NCI-H82 (cell line): ENCODE results near the gene MIAT.
"Not testable (repeated sequence)": the region's sequence is repeated elsewhere in the genome, so short reads cannot be mapped to it uniquely, and the experiment has no call there.

Experiments
- DNase-seq: peaks from one replicate; lab custom pipeline; 2025; lab: John Stamatoyannopoulos, UW

The MIAT gene

DNA sequence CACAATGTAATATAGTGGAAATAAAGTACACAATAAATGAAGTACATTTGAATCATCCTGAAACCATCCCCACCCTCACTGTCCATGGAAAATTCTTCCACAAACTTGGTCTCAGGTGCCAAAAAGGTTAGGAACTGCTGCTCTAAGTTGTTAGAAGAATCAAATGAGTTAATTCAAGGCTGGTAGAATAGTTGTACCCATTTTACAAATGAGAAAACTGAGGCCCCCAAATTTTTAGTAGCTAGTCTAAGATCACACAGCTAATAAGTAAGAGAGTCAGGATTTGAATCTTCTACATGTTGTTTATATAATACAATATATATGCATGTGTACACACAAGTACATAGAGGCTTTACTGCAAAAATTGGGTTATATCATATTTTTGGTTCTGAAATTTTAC, 43.1 kb downstream of the MIAT start:
- DNase-seq: no peak

DNA sequence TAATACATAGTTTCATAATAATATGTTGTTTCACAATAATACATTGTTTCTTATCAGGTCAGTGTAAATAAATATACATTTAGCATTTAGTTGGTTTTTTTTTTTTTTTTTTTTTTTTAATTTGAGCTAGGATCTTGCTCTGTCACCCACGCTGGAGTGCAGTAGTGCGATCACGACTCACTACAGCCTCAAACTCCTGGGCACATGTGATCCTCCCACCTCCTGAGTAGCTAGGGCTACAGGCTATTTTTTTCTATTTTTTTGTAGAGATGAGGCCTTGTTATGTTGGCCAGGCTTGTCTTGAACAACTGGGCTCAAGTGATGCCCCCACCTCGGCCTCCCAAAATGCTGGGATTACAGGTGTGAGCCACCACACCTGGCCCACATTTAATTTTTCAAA, 43.5 kb downstream of the MIAT start:
- DNase-seq: no peak

DNA sequence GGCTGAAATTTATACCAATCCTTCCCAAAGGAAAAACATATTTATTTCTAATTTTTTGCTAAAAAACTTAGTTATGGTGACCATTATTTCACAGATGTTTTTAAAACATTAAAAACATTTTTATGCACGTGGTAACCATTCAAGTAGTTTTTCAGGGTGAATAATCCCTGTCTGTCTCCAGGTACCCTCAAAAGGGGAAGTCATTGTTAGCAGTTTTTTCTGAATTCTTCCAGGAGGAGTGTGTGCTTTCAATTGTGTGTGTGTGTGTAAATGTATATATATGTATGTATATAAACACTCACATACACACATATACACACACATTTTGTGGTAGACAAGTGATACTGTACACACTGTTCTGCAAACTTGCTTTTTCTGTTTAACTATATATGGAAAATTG, 43.9 kb downstream of the MIAT start:
- DNase-seq: no peak

DNA sequence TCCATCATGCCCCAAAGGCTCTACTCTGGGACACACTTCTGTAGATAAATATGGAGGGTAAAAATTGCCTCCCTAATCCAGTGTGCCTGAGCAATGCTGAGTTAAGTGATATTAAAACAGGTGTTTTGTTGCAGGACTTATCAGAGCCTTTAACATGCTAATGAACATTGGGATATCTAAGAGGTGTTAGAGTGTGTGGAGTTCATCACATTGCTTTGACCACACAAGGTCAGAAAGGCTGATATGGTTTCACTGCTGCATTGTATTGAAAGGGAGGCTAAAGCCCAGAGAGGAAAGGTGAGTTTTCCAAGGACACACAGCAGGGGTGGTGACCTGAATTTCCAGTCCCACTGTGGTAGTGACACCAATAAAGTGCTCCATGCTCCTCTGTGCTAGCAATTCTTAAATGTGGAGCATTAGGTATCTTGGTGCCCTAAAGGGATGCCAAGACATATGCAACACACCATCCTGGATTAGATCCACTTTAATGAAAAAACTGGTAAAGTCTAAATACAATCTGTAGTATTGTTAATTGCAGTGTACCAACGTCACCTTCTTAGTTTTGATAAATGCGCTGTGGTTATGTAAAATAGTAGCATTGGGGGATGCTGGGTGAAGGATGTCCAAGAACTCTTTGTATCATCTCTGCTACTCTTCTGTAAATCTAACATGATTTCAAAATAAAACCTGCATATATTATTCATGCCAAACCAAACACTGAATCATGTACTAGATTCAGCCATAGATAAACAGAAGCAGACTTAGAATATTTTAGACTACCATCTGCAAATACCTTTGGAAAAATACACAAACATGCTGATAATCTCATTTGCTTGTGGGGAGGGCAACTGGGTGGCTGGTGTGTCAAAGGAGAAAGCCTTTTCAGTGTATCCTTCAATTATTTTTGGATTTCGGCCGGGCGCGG, 45.8 kb downstream of the MIAT start:
- no peak for DNase-seq

DNA sequence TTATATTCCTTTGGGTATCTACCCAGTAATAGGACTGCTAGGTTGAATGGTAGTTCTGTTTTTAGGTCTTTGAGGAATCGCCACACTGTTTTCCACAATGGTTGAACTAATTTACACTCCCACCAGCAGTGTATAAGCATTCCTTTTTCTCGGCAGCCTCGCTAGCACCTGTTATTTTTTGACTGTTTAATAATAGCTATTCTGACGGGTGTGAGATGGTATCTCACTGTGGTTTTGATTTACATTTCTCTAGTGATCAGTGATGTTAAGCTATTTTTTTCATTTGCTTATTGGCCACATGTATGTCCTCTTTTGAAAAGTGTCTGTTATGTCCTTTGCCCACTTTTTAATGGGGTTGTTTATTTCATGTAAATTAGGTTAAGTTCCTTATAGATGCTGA, 48.0 kb downstream of the MIAT start:
- not testable (repeated sequence) for DNase-seq

DNA sequence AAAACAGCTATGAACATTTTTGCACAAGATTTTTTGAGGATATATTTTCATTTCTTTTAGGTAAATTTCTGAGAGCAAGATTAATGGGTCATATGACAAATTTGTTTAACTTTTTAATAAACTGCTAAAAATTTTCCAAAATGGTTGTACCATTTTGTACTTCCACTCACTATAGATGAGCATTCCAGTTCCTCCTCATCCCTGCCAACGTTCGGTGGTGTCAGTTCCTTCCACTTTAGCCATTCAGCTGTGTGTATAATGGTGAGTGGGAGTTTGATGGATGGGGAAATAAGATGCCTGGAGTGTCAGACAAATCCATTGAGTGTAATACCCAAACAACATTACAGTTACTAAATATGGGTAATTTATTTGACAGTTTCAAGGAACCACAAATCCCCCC, 49.7 kb downstream of the MIAT start:
- no peak for DNase-seq

DNA sequence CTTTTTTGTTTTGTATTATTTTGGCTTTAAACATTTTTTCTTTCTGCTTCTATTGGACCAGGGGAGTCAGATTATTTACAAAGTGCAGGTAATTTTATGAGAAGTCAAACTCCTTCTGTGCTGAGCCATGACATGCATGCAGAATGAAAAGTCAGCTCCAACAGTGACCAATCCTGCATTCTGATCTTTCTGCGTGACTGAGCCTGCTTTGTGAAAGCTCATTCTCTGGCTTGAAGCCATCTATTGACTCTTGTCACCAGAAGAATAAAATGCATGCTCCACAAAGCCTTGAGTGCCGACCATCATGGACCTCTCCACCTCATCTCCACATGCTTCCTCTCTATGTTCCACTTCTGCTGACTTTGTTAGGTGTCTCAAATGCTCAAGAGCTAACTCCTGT, 50.2 kb downstream of the MIAT start:
- no peak for DNase-seq

DNA sequence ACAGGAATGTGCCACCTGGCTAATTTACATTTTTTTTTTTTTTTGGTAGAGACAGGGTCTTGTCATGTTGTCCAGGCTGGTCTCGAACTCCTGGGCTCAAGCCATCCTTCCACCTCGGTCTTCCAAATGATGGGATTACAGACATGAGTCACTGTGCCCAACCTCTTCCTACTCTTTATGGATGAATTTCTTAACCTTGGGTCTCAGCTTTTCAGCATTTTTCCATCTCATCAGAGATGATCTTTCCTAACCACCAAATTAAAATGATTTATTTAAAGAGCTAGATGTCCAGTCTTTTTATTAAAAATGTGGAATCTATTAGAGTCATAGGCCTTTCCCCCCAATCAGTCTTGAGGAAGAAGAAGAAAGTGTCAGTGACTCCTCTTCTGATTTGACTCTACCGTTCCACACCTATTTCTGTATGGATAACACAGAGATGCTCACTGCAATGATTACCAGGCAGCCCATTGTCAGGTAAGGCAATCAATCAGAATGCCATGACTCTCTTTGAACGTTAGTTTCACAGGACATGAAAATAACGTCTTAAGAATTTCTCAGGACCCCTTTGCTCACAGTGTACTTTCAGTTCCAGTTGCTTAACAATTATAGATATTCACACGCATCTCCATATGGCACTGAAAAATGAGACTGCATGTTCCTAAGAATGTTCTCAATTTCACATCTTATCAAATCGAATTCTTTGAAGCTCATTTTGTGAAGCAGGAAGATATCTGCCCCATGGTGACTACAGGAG, 51.0 kb downstream of the MIAT start:
- DNase-seq: no peak

DNA sequence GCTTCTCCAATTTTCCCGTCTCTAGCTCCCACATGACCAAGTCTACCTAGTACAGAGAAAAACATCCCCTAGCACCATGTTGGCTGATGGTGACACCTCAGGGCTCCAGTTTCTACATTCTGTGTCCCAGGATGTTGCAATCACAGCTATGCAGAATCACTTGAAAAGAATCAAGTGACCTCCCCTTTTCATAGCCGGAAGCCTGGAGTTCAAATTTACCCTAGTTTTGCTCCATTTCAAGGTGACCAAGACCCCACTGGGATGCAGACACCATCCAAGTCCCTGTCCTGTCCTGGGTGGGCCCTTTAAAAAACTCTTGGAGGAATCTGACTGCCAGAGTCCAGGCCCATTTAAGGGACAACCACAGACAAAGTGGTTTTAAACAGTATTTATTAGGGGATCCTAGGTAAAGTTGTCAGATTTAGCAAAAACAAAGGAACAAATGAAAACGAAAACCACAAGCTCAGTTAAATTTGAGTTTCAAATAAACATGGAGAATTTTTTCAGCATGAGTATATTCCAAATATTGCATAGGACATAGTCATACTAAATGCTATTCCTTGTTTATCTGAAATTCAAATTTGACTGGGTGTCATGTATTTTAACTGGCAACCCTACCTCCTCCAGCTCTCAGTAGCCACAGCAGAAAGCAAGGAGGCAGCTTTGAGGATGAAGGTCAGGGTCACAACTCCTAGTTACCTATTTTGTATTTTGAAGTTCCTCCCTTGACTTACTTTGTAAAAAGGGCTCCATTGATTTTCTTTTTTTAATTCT, 52.4 kb downstream of the MIAT start:
- no peak for DNase-seq

DNA sequence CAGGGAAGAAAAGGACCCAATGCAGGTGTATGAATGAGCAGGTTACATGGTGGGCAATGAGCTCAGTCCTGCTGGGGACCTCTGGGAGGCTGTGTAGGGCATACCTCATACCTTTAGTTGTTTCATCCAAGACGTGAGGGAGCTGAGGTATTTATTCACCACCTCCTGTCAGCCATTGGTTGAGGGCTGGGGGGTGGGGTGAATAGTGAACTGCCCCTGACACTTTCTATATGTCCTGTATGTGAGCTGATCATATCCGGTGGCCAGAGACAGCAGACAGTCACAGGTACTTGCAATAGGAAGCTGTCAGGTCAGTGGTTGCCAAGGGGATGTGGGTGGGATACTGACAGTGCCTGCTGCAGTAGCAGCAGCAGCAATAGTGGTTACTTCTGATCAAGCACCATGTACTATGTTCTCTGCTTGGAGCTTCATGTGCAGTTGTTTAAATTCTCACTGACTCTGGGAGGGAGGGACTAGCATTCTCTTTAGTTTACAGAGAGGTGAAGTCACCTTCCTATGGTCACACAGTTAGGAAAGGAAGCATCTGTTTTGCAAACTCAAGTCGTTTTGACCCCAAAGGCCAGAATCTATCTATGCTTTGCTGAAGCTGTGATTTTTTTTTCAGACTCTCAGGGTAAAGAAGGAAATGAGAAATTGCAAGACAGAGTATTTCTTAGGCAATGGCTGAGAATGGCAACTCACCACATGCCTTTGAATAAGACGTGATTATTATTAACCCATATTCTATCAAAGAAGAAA, 54.0 kb downstream of the MIAT start:
- no peak for DNase-seq

DNA sequence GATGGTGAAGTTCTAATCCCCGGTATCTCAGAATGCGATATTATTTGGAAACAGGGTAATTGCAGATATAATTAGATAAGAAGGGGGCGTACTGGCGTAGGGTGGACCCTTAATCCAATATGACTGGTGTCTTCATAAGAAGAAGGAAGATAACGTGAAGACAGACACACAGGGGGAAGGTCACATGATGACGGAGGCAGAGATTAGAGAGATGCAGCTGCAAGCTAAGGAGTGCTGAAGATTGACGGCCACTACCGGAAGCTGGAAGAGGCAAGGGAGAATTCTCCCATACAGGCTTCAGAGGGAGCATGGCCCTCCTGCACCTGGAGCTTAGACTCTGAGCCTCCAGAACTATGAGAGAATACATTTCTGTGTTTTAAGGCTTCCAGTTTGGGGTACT, 54.8 kb downstream of the MIAT start:
- peak; percentile 47 for DNase-seq

DNA sequence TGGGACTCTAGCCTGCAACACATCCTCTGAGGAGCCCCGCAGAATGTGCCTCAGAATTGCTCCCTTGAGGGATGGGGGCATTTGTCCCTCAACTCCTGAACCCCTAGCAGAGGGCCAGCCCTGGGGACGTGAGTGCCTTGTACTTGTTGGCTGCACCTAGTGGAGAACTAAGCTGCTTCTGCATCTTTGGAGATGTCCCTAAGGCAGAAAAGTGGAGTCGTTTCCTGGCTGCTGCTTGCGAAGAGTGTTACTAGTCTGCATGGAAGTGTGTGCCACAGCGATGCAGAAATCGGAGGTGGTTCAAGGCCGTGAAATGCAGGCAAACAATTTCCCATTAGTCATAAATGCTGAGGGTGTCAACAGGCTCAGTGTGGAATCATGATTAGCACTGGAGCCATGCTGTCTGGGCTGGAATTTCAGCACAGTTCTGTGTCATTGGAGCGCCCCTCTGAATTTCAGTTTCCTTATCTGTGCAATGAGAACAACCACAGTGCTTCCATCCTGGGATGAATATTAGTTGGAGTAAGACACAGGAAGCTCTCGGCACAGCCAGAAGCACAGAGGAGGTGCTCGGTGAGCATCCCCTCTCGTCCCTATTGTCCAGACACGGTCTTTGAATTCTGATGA, 56.5 kb downstream of the MIAT start:
- no peak for DNase-seq

DNA sequence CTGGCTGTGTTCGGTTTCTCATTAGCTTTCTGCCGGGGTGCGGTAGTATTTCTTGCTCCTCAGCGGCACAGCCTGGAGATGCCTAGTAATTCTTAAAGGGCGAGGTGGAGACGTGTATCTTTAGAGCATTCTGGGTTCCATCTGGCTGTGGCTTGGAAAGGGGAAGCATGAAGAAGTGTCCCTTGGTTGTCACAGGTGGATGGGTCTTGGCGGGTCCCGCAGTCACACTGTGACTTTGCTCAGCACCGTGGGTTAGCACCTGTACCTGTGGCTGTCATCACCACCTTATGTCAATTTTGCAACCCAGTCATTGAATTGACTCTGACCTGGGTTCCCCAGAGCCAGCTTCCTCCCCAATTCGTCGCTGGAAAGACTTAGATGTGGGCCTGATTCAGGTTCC, 57.6 kb downstream of the MIAT start:
- DNase-seq: no peak

DNA sequence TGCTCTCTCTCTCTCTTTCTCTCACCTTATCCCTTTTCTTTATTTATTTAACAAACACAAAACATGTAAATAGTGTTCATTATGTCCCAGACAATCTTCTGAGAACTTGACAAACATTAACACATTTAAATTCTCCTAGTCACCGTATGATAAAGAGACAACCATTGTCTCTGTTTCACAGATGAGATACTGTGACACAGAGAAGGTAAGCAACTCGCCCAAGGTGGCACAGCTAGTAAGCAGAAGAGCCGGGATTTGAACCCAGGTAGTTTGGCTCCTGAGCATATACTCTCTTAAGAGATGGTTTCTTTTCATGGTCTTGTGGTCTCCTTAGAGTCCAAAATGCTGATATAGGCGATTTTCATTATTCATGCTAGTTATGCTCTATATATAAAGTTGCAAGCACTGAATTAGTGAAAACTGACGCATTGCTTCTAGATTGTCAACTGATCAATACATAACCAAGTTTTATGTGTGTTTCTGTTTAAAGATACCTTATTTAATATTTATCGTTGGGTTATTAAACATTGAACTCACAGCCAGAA, 58.1 kb downstream of the MIAT start:
- DNase-seq: no peak

DNA sequence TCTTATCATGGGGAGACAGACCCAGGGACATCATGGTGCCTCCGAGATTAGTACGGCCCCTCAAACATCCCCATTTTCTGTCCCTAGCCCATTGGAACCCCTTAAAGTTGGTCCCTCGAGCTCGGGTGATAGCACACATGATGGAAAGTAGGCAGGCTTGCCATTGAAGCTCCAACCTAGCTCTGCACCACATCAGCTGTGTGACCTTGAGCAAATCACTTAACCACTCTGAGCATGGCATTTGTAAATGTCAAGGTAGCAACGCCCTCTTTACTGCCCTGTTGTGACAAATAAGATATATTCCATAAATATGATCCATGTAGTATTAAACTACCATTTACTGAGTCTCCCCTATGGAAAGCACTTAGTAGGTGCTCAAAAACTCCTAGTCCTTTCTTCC, 61.1 kb downstream of the MIAT start:
- DNase-seq: no peak

DNA sequence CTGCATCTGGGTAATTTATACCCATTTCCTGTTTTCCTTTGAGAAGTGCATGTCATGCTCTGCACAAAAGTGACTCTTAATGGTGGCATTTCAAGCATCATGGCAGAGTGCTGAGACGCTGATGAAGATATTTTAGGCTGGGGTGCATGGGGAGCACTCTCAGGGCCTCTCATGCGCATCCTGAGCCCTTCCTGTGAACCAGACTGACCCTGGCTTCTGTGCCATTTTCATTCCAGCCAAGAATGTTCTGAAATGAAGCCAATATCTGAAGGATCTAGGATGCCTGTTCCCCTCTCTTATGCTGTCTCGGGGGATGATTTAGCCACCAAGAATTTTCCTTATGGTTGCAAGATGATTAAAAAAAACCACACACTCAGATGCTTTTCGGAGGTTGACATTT, 61.5 kb downstream of the MIAT start:
- no peak for DNase-seq

DNA sequence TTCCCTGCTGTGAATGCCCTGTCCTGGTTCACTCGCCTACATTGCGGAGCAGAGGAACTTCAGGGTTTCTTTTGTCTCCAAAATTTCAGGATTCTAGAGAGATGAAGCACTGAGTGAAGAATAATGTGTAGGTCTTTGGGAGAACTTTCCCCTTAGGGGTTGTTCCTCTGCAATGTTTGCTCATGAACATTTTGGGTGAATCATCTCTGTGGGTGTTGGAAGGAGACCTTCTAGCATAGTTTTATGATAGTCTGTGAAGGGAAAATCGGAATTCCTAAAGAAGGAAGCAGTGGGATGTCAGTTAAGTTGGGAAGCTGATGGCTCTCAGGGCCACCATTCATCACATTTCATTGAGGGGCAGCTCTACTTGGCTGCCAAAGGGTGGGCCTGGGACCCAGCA, 64.8 kb downstream of the MIAT start:
- no peak for DNase-seq

DNA sequence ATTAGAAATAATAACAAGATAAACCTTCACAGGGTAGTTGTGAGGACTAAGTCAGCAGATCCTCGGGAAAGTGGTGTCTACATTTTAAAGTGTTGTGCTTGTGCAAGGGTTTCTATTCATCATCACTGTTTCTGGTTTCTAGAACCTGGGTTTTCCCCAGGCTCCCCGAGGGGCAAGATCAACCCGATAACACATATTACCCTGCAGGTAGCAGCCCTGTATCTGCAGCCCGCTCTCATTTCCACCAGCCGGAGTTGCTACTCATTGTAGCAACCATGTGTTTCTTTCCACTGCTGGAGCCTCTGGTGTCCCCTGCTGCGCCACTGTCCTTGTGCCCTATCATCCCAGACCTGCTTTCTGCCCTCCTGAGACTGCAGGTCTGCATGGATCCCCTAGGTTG, 67.0 kb downstream of the MIAT start:
- no peak for DNase-seq

DNA sequence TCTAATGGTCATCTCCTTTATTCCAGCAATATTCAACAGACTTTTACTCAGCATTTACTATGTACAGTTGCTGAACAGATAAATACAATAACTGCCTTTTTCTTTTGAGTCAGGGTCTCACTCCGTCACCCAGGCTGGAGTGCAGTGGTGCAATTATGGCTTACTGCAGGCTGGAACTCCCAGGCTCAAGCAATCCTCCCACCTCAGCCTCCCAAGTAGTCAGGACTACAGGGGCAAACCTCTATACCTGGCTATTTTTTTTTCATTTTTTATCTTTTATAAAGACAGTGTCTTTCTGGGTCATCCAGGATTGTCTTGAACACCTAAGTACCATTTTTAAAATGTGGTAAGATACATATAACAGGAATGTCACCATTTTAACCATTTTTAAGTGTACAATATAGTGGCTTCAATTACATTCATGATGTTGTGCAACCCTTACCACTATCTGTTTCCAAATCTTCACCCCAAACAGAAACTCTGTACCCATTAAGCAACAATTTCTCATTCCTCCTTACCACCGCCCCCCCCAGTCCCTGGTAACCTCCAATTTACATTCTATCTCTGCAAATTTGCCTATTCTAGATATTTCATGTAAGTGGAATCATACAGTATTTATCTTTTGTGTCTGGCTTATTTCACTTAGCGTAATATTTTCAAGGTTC, 67.8 kb downstream of the MIAT start:
- DNase-seq: no peak
